ENCODE data around the gene STAB1. TPM values are rescaled to one million over a fixed set of nuclear protein-coding genes. Genes with fewer than 3 reads are reported as not detected.

The STAB1 gene
- total RNA-seq, 4 donors from 2014 or later: 76.2 to 167 (median 95.8) TPM

GRCh38 chr3:52514576-52514975 lies 19.4 kb downstream of the STAB1 start:
- Histone ChIP-seq H3K27me3 (no peaks in the 10 kb centered on the region), H3K4me3 (no peak overlapping the region), H3K4me1 (peaks cover 0 to 8% (median 0%) of the 10 kb centered on the region in 3 donors), H3K27ac (no peak overlapping the region), H3K36me3 (peaks cover 0 to 28% of the 10 kb centered on the region in 2 donors), H3K9me3 (no peaks in the 10 kb centered on the region)
- TF ChIP-seq, protein P1, sequence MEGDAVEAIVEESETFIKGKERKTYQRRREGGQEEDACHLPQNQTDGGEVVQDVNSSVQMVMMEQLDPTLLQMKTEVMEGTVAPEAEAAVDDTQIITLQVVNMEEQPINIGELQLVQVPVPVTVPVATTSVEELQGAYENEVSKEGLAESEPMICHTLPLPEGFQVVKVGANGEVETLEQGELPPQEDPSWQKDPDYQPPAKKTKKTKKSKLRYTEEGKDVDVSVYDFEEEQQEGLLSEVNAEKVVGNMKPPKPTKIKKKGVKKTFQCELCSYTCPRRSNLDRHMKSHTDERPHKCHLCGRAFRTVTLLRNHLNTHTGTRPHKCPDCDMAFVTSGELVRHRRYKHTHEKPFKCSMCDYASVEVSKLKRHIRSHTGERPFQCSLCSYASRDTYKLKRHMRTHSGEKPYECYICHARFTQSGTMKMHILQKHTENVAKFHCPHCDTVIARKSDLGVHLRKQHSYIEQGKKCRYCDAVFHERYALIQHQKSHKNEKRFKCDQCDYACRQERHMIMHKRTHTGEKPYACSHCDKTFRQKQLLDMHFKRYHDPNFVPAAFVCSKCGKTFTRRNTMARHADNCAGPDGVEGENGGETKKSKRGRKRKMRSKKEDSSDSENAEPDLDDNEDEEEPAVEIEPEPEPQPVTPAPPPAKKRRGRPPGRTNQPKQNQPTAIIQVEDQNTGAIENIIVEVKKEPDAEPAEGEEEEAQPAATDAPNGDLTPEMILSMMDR (IDR thresholded peaks at IDR 0.05): no peak
- TF ChIP-seq POLR2AphosphoS5 (IDR thresholded peaks at IDR 0.05) (no peak), EP300 (IDR thresholded peaks at IDR 0.05) (no peak), POLR2A (IDR thresholded peaks at IDR 0.05) (no peak)
- no peak for ATAC-seq
- WGBS, 2 donors (ENCODE audit: low coverage in 1 of 2): 72% methylated on average over 4 of the region's 11 CpGs; no CpG with 5 or more reads in 1 of the 2 donors

DNA sequence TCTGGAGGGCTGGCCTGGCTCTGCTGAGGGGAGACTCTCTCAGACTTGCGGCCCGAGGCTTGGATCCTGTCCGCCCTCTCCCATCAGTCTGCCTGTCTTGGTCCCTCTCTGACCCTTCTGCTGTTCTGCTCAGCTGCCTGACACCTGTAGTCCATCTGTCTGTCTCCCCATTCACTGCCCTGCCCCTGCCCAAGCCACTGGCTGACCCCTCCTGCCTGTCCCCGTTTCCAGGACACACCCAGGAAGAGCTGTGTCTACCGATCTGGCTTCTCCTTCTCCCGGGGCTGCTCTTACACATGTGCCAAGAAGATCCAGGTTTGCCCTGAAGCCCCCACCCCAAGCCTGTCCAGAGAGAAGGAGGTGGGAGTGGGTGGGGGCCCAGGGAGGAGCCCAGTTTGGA lies 20.1 kb downstream of the STAB1 start:
- Histone ChIP-seq H3K36me3 (peaks cover 0 to 29% of the 10 kb centered on the region in 2 donors), H3K27ac (no peak overlapping the region), H3K4me1 (peaks cover 0 to 8% (median 0%) of the 10 kb centered on the region in 3 donors), H3K4me3 (no peak overlapping the region), H3K27me3 (no peaks in the 10 kb centered on the region), H3K9me3 (no peaks in the 10 kb centered on the region)
- no peak for ATAC-seq
- TF ChIP-seq, protein P1 (IDR thresholded peaks at IDR 0.05): no peak
- TF ChIP-seq EP300 (IDR thresholded peaks at IDR 0.05) (no peak), POLR2A (IDR thresholded peaks at IDR 0.05) (no peak), POLR2AphosphoS5 (IDR thresholded peaks at IDR 0.05) (no peak)
- 44 to 100% methylated on average over 2 to 5 of the region's 6 CpGs for WGBS, 2 donors (ENCODE audit: low coverage in 1 of 2)

DNA sequence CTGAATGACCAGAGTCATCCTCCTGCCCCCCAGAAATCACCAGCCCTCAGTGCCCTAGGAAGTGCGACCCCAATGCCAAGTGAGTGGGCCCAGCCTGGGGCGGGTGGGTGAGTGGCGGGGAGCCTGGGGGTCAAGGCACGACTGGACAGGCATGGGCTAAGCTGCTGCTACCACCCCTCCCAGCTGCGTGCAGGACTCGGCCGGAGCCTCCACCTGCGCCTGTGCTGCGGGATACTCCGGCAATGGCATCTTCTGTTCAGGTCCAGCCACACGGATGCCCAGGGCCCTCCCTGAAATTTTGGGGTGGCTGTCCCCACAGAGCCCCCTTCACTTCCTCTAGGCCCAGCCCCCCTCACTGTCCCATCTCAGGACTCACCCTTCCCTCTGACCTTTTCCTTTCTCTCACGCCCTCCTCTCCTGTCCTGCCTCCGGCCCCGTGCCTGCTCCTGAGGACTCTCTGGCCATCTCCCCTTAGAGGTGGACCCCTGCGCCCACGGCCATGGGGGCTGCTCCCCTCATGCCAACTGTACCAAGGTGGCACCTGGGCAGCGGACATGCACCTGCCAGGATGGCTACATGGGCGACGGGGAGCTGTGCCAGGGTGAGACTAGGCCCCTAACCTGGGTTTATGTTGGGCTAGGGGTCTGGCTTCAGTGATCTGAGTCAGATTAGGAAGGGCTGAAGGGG lies 21.5 kb downstream of the STAB1 start:
- WGBS, 2 donors (ENCODE audit: low coverage in 1 of 2): 80% methylated on average over 1 of the region's 19 CpGs; no CpG with 5 or more reads in 1 of the 2 donors
- Histone ChIP-seq H3K27ac (no peak overlapping the region), H3K27me3 (no peaks in the 10 kb centered on the region), H3K36me3 (peaks cover 0 to 36% of the 10 kb centered on the region in 2 donors), H3K4me1 (peaks cover 0 to 8% (median 0%) of the 10 kb centered on the region in 3 donors), H3K4me3 (no peak overlapping the region), H3K9me3 (no peaks in the 10 kb centered on the region)
- TF ChIP-seq POLR2AphosphoS5 (IDR thresholded peaks at IDR 0.05): no peak
- no peak for ATAC-seq

DNA sequence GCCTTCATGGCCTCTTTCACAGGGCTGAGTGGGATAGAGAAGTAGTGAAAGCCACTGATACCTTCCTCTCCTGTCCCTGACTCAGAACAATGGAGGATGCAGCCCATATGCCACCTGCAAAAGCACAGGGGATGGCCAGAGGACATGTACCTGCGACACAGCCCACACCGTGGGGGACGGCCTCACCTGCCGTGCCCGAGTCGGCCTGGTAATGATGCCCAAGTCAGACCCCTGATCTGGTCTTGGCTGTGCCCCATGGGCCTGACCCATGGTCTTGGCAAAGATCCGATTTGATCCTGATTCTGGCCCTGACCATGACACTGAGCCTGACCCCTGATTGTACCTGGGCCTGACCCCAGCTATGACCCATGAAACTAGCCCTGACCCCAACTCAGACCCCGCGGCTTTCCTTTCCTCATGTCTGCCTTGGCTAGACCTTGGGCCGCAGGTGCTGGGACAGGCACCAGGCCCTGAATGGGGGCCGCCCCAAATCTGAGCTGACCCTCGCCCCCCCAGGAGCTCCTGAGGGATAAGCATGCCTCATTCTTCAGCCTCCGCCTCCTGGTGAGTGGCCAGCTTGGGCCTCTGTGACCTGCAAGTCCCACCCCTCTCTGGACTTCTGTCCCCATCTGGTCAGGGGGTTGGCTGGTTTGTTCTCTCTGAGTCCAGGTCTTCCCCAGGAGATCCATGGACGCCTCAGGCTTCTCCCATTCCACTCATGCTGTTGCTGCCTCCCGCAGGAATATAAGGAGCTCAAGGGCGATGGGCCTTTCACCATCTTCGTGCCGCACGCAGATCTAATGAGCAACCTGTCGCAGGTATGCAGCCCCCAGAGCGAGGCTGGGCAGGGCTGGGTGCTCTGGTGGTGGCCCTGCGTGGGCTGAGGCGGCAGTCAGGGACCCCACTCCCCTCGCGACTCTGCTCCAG lies 22.9 kb downstream of the STAB1 start:
- Histone ChIP-seq H3K27me3 (no peaks in the 10 kb centered on the region), H3K36me3 (peaks cover 0 to 47% of the 10 kb centered on the region in 2 donors), H3K9me3 (no peaks in the 10 kb centered on the region), H3K4me1 (peaks cover 0 to 8% (median 0%) of the 10 kb centered on the region in 3 donors), H3K27ac (no peak overlapping the region), H3K4me3 (peak overlapping the region in 1 of 2 donors; percentile 39)
- 55 to 90% methylated on average over 2 to 7 of the region's 25 CpGs for WGBS, 2 donors (ENCODE audit: low coverage in 1 of 2)
- ATAC-seq: no peak
- no peak for TF ChIP-seq POLR2A (IDR thresholded peaks at IDR 0.05)
- TF ChIP-seq, protein P1 (IDR thresholded peaks at IDR 0.05): no peak
- no peak for TF ChIP-seq EP300 (IDR thresholded peaks at IDR 0.05)
- no peak for TF ChIP-seq POLR2AphosphoS5 (IDR thresholded peaks at IDR 0.05)

GRCh38 chr3:52518723-52519444 lies 23.7 kb downstream of the STAB1 start:
- H3K9me3 ChIP-seq: no peaks in the 10 kb centered on the region
- WGBS, 2 donors (ENCODE audit: low coverage in 1 of 2): 20 to 42% methylated on average over 1 to 9 of the region's 50 CpGs
- TF ChIP-seq POLR2A (IDR thresholded peaks at IDR 0.05): no peak

More at GRCh38 chr3:52518723-52519444, 23.7 kb downstream of the STAB1 start:
- Histone ChIP-seq H3K27ac (no peak overlapping the region), H3K36me3 (peaks cover 0 to 48% of the 10 kb centered on the region in 2 donors), H3K4me1 (peaks cover 0 to 8% (median 0%) of the 10 kb centered on the region in 3 donors), H3K27me3 (no peaks in the 10 kb centered on the region), H3K4me3 (peak overlapping the region in 1 of 2 donors; percentile 39)
- peak; percentile 45 for ATAC-seq
